ENCODE measurements around the gene KLHDC2. TPM values are rescaled to one million over a fixed set of nuclear protein-coding genes. Genes with fewer than 3 reads are reported as not detected.

KLHDC2 gene
- total RNA-seq, 1 experiment from 2014 or later: 26.4 TPM

Other genes with a start within 250 kb of the KLHDC2 start
- gene RPS29, start 181.8 kb upstream of the KLHDC2 start, total RNA-seq (2021; ENCODE audit: unreplicated experiment): 1,825 TPM
- gene LRR1, start 169.2 kb upstream of the KLHDC2 start, total RNA-seq (2021; ENCODE audit: unreplicated experiment): 34.6 TPM
- 212 TPM for gene RPL36AL, start 147.5 kb upstream of the KLHDC2 start, total RNA-seq (2021; ENCODE audit: unreplicated experiment)
- 22.9 TPM for gene MGAT2, start 147.4 kb upstream of the KLHDC2 start, total RNA-seq (2021; ENCODE audit: unreplicated experiment)
- 13.7 TPM for gene DNAAF2, start 132.9 kb upstream of the KLHDC2 start, total RNA-seq (2021; ENCODE audit: unreplicated experiment)
- 24.5 TPM for gene POLE2, start 79.9 kb upstream of the KLHDC2 start, total RNA-seq (2021; ENCODE audit: unreplicated experiment)
- gene KLHDC1, start 75.0 kb upstream of the KLHDC2 start, total RNA-seq (2021; ENCODE audit: unreplicated experiment): 0.98 TPM
- 57.7 TPM for gene NEMF, start 84.6 kb downstream of the KLHDC2 start, total RNA-seq (2021; ENCODE audit: unreplicated experiment)
- gene ARF6, start 124.9 kb downstream of the KLHDC2 start, total RNA-seq (2021; ENCODE audit: unreplicated experiment): 88.8 TPM

All from HCT116 (cell line).